Naive thymus-derived CD4-positive, alpha-beta T cell (primary cell): ENCODE data around the gene ADPRHL1. TPM values are rescaled to one million over a fixed set of nuclear protein-coding genes. Genes with fewer than 3 reads are reported as not detected.
"Not testable (repeated sequence)": the region's sequence is repeated elsewhere in the genome, so short reads cannot be mapped to it uniquely, and the experiment has no call there.

Experiments
- ATAC-seq: fragments of 150-1000 bp; cut with Tn5 transposase; 2 replicates; pipeline ENCODE4 v1.10.0; 2021; ENCODE audit warnings: mild to moderate bottlenecking, moderate library complexity
- CTCF ChIA-PET: fragments of 350-600 bp; sonication (Branson Sonifier 250); formaldehyde crosslinking; loops from one replicate; lab custom pipeline; 2021; ENCODE audit warnings: antibody characterized with exemption; lab: Charles Lee
- POLR2A ChIA-PET: fragments of 350-600 bp; sonication (Branson Sonifier 250); formaldehyde crosslinking; loops from one replicate; lab custom pipeline; 2021; ENCODE audit warnings: antibody characterized with exemption, inconsistent platforms; lab: Charles Lee
- DNase-seq, 9 donors: peaks; one replicate each; pipeline versions ENCODE4 v3.0.0 to v3.0.0-alpha.2; 2020 to 2022; ENCODE audit warnings: mixed read lengths in 1 of 9
- H3K27ac ChIP-seq: one replicate; pipeline ENCODE4 v1.7.0; 2013; ENCODE audit warnings: mild to moderate bottlenecking, low read depth, low read length, moderate library complexity
- H3K27me3 ChIP-seq, 2 donors: one replicate each; pipeline ENCODE4 v1.7.0; 2013; ENCODE audit warnings: low read length in 2 of 2, mild to moderate bottlenecking in 2 of 2, moderate library complexity in 2 of 2; ENCODE audit not compliant: control insufficient read depth in 2 of 2, insufficient read depth in 2 of 2
- H3K36me3 ChIP-seq, 3 experiments: 1 replicate in 2 of 3; 2 replicates in 1 of 3; pipeline ENCODE4 v1.7.0; 2013; ENCODE audit warnings: low read length in 3 of 3, mild to moderate bottlenecking in 3 of 3, moderate library complexity in 1 of 3; ENCODE audit not compliant: insufficient read depth in 3 of 3, control insufficient read depth in 2 of 3
- H3K4me1 ChIP-seq, 2 donors: one replicate each; pipeline ENCODE4 v1.7.0; 2013; ENCODE audit warnings: low read length in 2 of 2, mild to moderate bottlenecking in 2 of 2, moderate library complexity in 1 of 2; ENCODE audit not compliant: control insufficient read depth in 2 of 2, insufficient read depth in 2 of 2
- H3K4me3 ChIP-seq: 2 replicates; pipeline ENCODE4 v1.7.0; 2013; ENCODE audit warnings: mild to moderate bottlenecking, low read length
- H3K9me3 ChIP-seq, 3 experiments: 1 replicate in 2 of 3; 2 replicates in 1 of 3; pipeline ENCODE4 v1.7.0; 2013; ENCODE audit warnings: low read length in 3 of 3; ENCODE audit not compliant: control insufficient read depth in 2 of 3
- H3K27ac Mint-ChIP-seq, 9 donors: one replicate each; pipeline ENCODE4 v1.8.0; 2020 to 2022; ENCODE audit warnings: mixed read lengths in 9 of 9, mild to moderate bottlenecking in 8 of 9, moderate library complexity in 5 of 9, inconsistent platforms in 2 of 9
- H3K27me3 Mint-ChIP-seq, 5 donors: one replicate each; pipeline ENCODE4 v1.8.0; 2021 to 2022; ENCODE audit warnings: mixed read lengths in 5 of 5, mild to moderate bottlenecking in 1 of 5
- H3K36me3 Mint-ChIP-seq, 5 donors: one replicate each; pipeline ENCODE4 v1.8.0; 2020 to 2022; ENCODE audit warnings: mixed read lengths in 5 of 5, mild to moderate bottlenecking in 3 of 5, inconsistent platforms in 1 of 5
- H3K4me1 Mint-ChIP-seq, 7 donors: one replicate each; pipeline ENCODE4 v1.8.0; 2020 to 2022; ENCODE audit warnings: mixed read lengths in 7 of 7, mild to moderate bottlenecking in 3 of 7, inconsistent platforms in 1 of 7
- H3K4me3 Mint-ChIP-seq, 10 donors: one replicate each; pipeline ENCODE4 v1.8.0; 2020 to 2022; ENCODE audit warnings: mild to moderate bottlenecking in 10 of 10, mixed read lengths in 10 of 10, moderate library complexity in 6 of 10, inconsistent platforms in 2 of 10
- H3K9me3 Mint-ChIP-seq, 11 donors: one replicate each; pipeline ENCODE4 v1.8.0; 2020 to 2022; ENCODE audit warnings: mixed read lengths in 11 of 11, mild to moderate bottlenecking in 4 of 11, inconsistent platforms in 1 of 11, moderate library complexity in 1 of 11
- intact Hi-C, 2 donors: fragments of 100-400 bp; cut with micrococcal nuclease; formaldehyde crosslinking; loops; one replicate each; pipeline ENCODE4 v1.15.1; 2023
- polyA plus RNA-seq, 2 donors: library from polyadenylated mRNA; unstranded; fragments of 300-500 nt; fragmentation: Illumina TruSeq; gene quantifications; one replicate each; pipeline ENCODE4 v1.2.3, GENCODE V29; 2021
- total RNA-seq, 6 experiments: library from RNA in 5 of 6; stranded (reverse) in 5 of 6; gene quantifications; 1 replicate in 5 of 6; 2 replicates in 1 of 6; pipeline ENCODE4 v1.2.3 and lab custom pipeline; 2021 to 2026

ADPRHL1 gene
- total and polyA plus RNA-seq, 7 experiments from 2014 or later = 0.12 to 2.0 (median 1.1) TPM; not detected in 1

GRCh38 chr13:113393226-113393562 lies 60.1 kb downstream of the ADPRHL1 start:
- peak in 1 of 9 donors; percentile 13 for DNase-seq
- H3K4me1 Mint-ChIP-seq = peaks cover 4 to 9% (median 5%) of the 10 kb centered on the region in 7 donors
- H3K27me3 Mint-ChIP-seq = peaks cover 0 to 4% (median 0%) of the 10 kb centered on the region in 5 donors
- peak overlapping the region; percentile 79 for H3K4me3 ChIP-seq
- H3K36me3 ChIP-seq = no peaks in the 10 kb centered on the region
- H3K36me3 Mint-ChIP-seq = no peaks in the 10 kb centered on the region
- ChIA-PET CTCF (interaction anchor here (1.0 kb wide), 1 partner anchor 122 kb away, joined by 6 read pairs; no protein-coding TSS in a partner anchor), POLR2A (interaction anchor here (0.7 kb wide), 1 partner anchor 331 kb away, joined by 5 read pairs; no protein-coding TSS in a partner anchor)
- H3K9me3 Mint-ChIP-seq = peaks cover 0 to 8% (median 0%) of the 10 kb centered on the region in 11 donors
- H3K4me3 Mint-ChIP-seq = peak overlapping the region; percentile 84 to 97 (median 90)
- H3K27ac Mint-ChIP-seq = peak overlapping the region; percentile 29 to 89 (median 71)
- no peak for ATAC-seq
- no peaks in the 10 kb centered on the region for H3K9me3 ChIP-seq
- H3K4me1 ChIP-seq = peaks cover 0 to 7% of the 10 kb centered on the region in 2 donors
- peak overlapping the region; percentile 74 for H3K27ac ChIP-seq
- no peaks in the 10 kb centered on the region for H3K27me3 ChIP-seq
- intact Hi-C loops = loop anchor here in 1 of 2 donors (5.0 kb wide), 1 partner anchor 181 kb away; no protein-coding TSS in a partner anchor

- no peak overlapping the region for H3K27ac ChIP-seq
- intact Hi-C loops = loop anchor here in 1 of 2 donors (5.0 kb wide), 1 partner anchor 179 kb away; no protein-coding TSS in a partner anchor
- peak overlapping the region in 1 of 9 donors; percentile 25 for H3K27ac Mint-ChIP-seq
- DNase-seq (no peak), ATAC-seq (no peak)
- H3K4me1 ChIP-seq = peaks cover 0 to 7% of the 10 kb centered on the region in 2 donors
- H3K9me3 ChIP-seq = no peaks in the 10 kb centered on the region
- peak overlapping the region in 1 of 10 donors; percentile 61 for H3K4me3 Mint-ChIP-seq
- H3K36me3 Mint-ChIP-seq = peaks cover 0 to 12% (median 0%) of the 10 kb centered on the region in 5 donors
- no peak overlapping the region for H3K4me3 ChIP-seq
- ChIA-PET CTCF (no interaction called here), POLR2A (no interaction called here)
- no peaks in the 10 kb centered on the region for H3K36me3 ChIP-seq
- H3K27me3 Mint-ChIP-seq = peaks cover 0 to 5% (median 4%) of the 10 kb centered on the region in 5 donors
- no peaks in the 10 kb centered on the region for H3K27me3 ChIP-seq
- peaks cover 4 to 16% (median 9%) of the 10 kb centered on the region in 7 donors for H3K4me1 Mint-ChIP-seq
- peaks cover 0 to 25% (median 13%) of the 10 kb centered on the region in 11 donors for H3K9me3 Mint-ChIP-seq
These were observed 62.3 kb downstream of the ADPRHL1 start for GRCh38 chr13:113390874-113391497.

- H3K9me3 Mint-ChIP-seq = peaks cover 0 to 35% (median 21%) of the 10 kb centered on the region in 11 donors
- H3K27me3 ChIP-seq, ATAC-seq, CTCF ChIA-PET, H3K36me3 ChIP-seq, H3K27ac ChIP-seq, DNase-seq, H3K4me3 ChIP-seq, H3K4me1 ChIP-seq, H3K9me3 ChIP-seq, H3K4me3 Mint-ChIP-seq, intact Hi-C loops, H3K27ac Mint-ChIP-seq: not testable (repeated sequence)
- peaks cover 4 to 29% (median 19%) of the 10 kb centered on the region in 7 donors for H3K4me1 Mint-ChIP-seq
- H3K27me3 Mint-ChIP-seq = peaks cover 0 to 14% (median 4%) of the 10 kb centered on the region in 5 donors
- H3K36me3 Mint-ChIP-seq = peaks cover 0 to 12% (median 0%) of the 10 kb centered on the region in 5 donors
- POLR2A ChIA-PET = interaction anchor here (0.8 kb wide), 1 partner anchor 230 kb away, joined by 4 read pairs; no protein-coding TSS in a partner anchor
These were observed 63.7 kb downstream of the ADPRHL1 start for GRCh38 chr13:113389586-113389985.

DNA sequence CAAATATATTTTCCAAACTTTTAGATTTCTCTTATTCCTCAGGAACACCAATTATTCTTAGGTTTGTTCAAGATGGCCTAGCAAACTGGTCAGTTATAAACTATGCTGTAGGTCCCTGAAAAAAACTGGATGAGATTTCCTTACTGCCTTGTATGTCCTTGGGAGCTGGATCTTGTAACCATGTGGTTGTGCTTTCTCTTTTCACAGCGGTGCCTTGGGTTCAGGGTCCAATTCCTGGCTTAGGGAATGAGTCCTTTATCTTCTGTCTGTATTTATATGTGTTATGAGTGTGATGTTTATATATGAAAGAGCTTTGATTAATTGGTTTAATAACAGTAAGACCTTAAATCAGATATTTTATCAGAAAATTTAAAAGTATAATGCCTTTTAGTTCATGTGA lies 65.9 kb downstream of the ADPRHL1 start:
- Histone ChIP-seq H3K27me3 (no peaks in the 10 kb centered on the region), H3K36me3 (no peaks in the 10 kb centered on the region), H3K27ac (no peak overlapping the region), H3K9me3 (no peaks in the 10 kb centered on the region), H3K4me1 (no peaks in the 10 kb centered on the region), H3K4me3 (no peak overlapping the region)
- ChIA-PET POLR2A (interaction anchor here (0.9 kb wide), 1 partner anchor 97 kb away, joined by 4 read pairs; no protein-coding TSS in a partner anchor), CTCF (no interaction called here)
- DNase-seq = no peak
- peaks cover 3 to 55% (median 30%) of the 10 kb centered on the region in 11 donors for H3K9me3 Mint-ChIP-seq
- peaks cover 0 to 15% (median 3%) of the 10 kb centered on the region in 5 donors for H3K36me3 Mint-ChIP-seq
- H3K4me3 Mint-ChIP-seq = no peak overlapping the region
- H3K27me3 Mint-ChIP-seq = peaks cover 0 to 14% (median 6%) of the 10 kb centered on the region in 5 donors
- H3K27ac Mint-ChIP-seq = peak overlapping the region in 2 of 9 donors; percentile 86 to 92
- intact Hi-C loops = no loop called here
- no peak for ATAC-seq
- H3K4me1 Mint-ChIP-seq = peaks cover 0 to 27% (median 14%) of the 10 kb centered on the region in 7 donors

- Histone ChIP-seq H3K36me3 (no peaks in the 10 kb centered on the region), H3K27me3 (no peaks in the 10 kb centered on the region), H3K4me3 (no peak overlapping the region), H3K27ac (no peak overlapping the region), H3K4me1 (no peaks in the 10 kb centered on the region), H3K9me3 (no peaks in the 10 kb centered on the region)
- Mint-ChIP-seq H3K4me3 (no peak overlapping the region), H3K27ac (peak overlapping the region in 1 of 9 donors; percentile 21), H3K9me3 (peaks cover 3 to 58% (median 32%) of the 10 kb centered on the region in 11 donors), H3K4me1 (peaks cover 0 to 27% (median 14%) of the 10 kb centered on the region in 7 donors), H3K36me3 (peaks cover 0 to 17% (median 4%) of the 10 kb centered on the region in 5 donors), H3K27me3 (peaks cover under 1 to 24% (median 6%) of the 10 kb centered on the region in 5 donors)
- CTCF ChIA-PET = no interaction called here
- ATAC-seq (no peak), DNase-seq (no peak)
- intact Hi-C loops = no loop called here
- POLR2A ChIA-PET = no interaction called here
These were observed 70.2 kb downstream of the ADPRHL1 start for GRCh38 chr13:113383089-113383488.

- peaks cover 0 to 17% (median 4%) of the 10 kb centered on the region in 5 donors for H3K36me3 Mint-ChIP-seq
- H3K4me1 ChIP-seq, H3K27ac ChIP-seq, intact Hi-C loops, H3K27me3 ChIP-seq, H3K27ac Mint-ChIP-seq, H3K4me3 ChIP-seq, DNase-seq, ATAC-seq, H3K4me3 Mint-ChIP-seq, H3K36me3 ChIP-seq, CTCF ChIA-PET, H3K9me3 ChIP-seq, POLR2A ChIA-PET: not testable (repeated sequence)
- peaks cover 3 to 58% (median 32%) of the 10 kb centered on the region in 11 donors for H3K9me3 Mint-ChIP-seq
- peaks cover 4 to 24% (median 6%) of the 10 kb centered on the region in 5 donors for H3K27me3 Mint-ChIP-seq
- H3K4me1 Mint-ChIP-seq = peaks cover 0 to 27% (median 14%) of the 10 kb centered on the region in 7 donors
These were observed 70.7 kb downstream of the ADPRHL1 start for GRCh38 chr13:113382542-113382941.
